Fibroblast of gingiva (primary cell): Measurements from ENCODE around the gene RGL1.

Experiments
- DNase-seq: peaks from one replicate; pipeline ENCODE4 v3.0.0-alpha.2; 2011; ENCODE audit warnings: low read depth

The RGL1 gene

DNA sequence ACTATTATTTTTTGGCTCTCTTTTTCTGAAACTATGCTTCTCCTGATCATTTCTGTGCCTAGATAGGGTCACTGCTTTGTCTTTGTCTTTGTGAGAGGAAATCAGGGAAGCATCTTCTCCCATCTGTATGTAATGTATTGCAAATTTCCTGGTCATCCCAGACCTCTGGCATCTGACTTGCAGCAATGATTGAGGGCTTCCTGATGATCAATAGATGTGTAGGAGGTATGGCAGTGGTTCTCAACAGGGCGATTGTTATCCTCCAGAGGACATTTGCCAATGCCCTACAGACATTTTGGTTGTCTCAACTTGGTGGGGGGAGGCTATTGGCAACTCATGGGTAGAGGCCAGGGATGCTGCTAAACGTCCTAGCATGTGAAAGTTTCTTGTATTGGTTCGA, 64.7 kb downstream of the RGL1 start:
- no peak for DNase-seq

- DNase-seq: peak; percentile 51
Observed at GRCh38 chr1:183870351-183871077, 65.6 kb downstream of the RGL1 start.

GRCh38 chr1:183871142-183871541, 66.2 kb downstream of the RGL1 start:
- DNase-seq: peak; percentile 39

DNA sequence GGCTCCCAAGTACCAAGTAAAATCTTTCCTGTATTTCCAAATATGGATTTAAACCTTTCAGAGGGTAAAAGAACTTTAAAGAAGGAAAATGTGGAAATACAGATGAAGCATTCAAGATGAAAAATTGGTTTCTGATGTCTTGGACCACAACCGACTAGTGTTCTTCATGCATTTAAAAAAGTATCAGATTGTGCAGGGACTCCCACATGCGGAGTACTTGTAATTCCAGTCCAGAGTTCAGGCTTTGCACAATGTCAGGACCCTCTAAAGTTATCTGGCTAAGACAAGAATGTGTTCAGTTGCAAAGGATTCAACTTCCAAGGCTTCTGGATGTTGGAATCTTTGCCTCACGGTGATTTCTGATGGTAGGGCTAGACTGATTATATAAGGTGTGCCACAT, 66.7 kb downstream of the RGL1 start:
- peak; percentile 45 for DNase-seq

DNA sequence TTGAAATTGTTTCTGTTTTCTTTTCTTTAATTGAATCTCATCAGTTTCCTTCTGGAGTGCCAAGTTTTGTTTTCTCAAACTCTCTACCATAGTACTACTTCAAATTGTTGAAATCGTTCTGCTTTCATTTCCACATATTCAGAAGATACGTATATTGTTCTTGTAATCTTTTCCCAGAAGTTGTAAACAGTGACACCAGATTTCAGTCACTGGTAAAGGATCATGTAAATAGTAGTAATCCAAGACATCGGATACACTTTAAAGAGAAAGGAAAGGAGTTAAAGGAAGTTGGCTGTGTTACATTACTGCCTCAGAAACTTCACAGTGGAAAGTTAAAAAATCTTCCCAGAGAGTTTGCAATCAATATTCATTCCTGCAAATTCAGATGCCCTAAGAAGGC, 67.5 kb downstream of the RGL1 start:
- peak; percentile 86 for DNase-seq

DNA sequence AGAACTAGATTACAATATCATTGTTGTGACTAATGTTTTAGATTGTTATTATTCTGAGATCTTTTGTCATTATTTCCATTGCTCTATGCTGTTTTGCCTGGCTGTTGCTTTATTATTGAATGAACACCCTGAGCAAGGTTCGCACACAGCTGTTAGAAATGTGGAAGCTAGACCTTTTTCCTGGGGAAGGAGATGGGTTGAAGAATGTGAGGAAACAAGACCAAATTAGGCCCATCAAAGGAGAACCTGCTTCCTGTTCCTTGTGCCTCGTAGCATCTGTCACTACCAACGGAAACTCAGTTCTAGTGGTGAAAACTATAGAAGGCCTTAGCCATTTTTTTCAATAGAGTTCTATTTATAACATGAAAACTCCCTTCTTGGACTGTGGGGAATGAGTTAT, 68.7 kb downstream of the RGL1 start:
- DNase-seq: no peak

- DNase-seq: no peak
Observed at GRCh38 chr1:183876309-183876708, 71.4 kb downstream of the RGL1 start.

GRCh38 chr1:183877053-183877720, 72.3 kb downstream of the RGL1 start:
- peak; percentile 77 for DNase-seq

GRCh38 chr1:183879494-183879893, 74.6 kb downstream of the RGL1 start:
- peak; percentile 12 for DNase-seq

DNA sequence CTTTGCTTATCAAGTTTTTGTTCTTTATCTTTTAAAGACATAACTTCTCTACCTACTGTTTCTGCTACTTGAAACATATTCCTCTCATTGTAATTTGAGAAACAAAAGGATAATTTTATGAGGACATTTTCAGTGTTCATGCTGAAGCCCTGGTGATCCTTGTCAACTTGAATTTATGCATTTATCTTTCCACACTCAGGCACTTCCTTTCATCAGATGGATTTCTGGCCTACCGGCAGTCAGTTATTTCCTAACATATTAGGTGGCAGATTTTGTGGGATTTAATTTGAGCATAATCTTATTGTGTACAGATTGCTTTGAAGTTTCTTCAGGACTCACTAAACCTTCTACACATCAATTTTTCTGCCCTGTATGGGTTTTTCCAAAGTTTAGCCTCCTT, 75.0 kb downstream of the RGL1 start:
- no peak for DNase-seq

GRCh38 chr1:183880531-183881243, 75.8 kb downstream of the RGL1 start:
- no peak for DNase-seq

- DNase-seq: peak; percentile 39
Observed at GRCh38 chr1:183881387-183882131, 76.6 kb downstream of the RGL1 start.

GRCh38 chr1:183882335-183883167, 77.6 kb downstream of the RGL1 start:
- DNase-seq: no peak

DNA sequence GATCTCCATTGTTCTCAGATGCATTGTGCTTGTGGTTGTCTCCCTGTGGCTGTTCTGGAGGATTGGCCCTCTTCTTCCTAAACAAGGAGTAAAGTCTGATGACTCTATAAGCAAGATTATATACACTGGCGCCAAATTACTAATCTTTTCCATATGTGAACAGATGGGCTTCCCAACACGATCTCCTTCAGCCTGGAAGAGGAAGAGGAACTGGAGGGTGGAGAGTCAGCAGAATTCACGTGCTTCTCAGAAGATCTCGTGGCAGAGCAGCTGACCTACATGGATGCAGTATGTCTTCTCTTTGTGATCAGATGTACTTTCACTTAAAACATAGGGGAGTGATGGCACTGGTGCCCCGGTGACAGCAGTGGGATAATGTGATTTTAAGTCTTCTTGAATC, 78.7 kb downstream of the RGL1 start:
- DNase-seq: no peak

GRCh38 chr1:183884526-183884925, 79.6 kb downstream of the RGL1 start:
- DNase-seq: no peak

GRCh38 chr1:183885142-183885735, 80.3 kb downstream of the RGL1 start:
- DNase-seq: no peak

DNA sequence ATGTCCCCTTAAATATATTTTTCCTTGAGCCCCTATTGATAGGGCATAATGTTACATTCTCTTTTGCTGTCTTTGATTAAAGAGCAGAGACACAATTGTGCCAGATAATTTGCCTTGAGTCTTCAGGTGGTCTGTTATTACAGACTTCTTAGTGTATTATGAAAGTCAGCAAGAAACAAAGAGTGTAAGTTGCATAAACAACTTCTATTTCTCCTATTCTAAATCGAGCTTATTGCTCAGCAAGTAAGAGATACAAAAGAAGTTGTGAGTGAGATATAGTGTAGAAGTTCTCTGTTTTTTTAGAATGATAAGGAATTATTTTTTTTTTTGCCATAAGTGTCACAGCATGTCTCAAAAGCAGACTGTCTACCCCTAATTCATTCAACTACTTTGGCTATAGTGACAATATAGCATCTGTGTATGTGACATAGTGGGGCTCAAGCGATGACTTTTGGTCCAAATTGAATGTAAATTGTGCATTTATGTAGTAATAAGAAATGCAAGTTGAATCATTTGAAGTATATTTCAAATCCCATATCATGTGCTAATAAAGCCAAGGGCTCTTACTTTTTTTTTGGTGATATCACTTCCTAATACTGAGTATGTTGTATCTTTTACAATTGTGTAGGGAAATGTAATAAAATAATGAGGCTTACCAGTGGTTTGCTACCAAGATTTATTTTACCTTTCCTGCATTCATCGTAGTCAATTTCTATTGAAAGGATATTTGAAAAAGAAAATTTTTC, 81.3 kb downstream of the RGL1 start:
- DNase-seq: no peak

DNA sequence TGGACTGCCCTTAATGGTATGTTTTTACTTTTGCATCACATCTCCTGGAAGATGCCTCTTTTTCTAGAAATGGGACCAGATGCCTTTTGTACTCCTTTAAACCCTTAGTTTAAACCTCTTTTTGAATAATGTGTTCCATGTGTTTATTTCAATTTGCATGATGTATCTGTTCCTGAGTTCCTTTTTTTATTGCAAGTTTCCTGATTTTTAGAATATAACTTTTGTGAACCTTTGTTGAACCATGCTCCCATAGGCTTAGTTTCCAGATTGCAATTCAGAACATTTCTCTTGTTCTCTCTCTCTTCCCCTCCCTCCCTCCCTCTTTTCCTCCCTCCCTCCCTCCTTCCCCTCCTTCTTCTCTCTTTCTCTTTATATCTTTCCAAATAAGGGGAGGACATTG, 81.9 kb downstream of the RGL1 start:
- DNase-seq: no peak

DNA sequence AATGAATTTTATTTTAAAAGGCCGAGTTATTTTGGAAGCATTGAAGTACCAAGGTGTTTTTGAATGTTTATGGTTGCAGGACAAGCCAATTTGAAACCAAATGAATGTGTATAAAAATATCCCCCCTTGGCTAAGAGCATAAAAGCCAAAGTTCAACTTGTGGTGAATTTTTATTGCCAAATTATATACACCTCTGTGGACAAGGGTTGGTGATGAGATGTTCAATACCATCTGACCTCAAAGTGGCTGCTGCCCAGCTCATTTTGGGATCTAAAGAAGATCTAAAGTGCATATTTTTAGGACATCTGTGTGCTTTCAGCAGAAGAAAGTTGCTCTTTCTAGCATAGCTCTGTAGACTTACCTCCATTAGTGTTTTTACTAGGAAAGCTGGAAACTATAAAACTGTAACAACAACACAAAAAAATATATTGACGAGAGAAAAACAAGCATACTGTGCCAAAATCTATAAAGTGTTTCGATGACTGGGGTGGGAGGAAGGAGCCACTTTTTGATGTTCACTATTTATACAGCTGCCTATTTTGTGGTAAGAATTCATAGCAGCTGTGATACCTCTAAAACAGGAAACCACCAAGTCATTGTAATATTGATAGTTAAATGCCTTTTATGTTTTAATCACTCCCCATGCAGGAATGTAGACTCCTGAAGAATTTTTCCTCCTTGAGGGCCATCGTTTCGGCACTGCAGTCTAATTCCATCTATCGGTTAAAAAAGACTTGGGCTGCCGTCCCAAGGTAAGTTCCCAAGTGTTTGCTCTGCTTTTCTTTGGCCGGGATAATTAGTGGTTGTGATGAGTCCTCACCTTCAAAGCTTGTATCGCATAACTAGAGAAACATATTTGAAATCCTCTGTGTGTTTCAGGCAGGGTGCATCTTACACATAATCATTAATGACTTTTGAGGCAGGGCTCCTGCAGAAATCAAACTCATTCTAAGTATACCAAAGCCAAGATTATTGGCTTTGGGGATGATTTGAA, 83.2 kb downstream of the RGL1 start:
- no peak for DNase-seq
